Suprapubic skin (tissue), 4 donors: ENCODE data around the gene C16orf89. TPM values are rescaled to one million over a fixed set of nuclear protein-coding genes. Genes with fewer than 3 reads are reported as not detected.

Experiments
- DNase-seq, 2 donors: peaks; one replicate each; pipeline ENCODE4 v3.0.0-alpha.2; 2019; ENCODE audit warnings: low spot score in 2 of 2
- H3K27ac ChIP-seq: fragments of 200-600 bp; sonication (generic); one replicate; pipeline ENCODE4 v1.5.1; 2019
- H3K27me3 ChIP-seq: fragments of 200-600 bp; sonication (generic); one replicate; pipeline ENCODE4 v1.5.1; 2019
- H3K36me3 ChIP-seq: fragments of 200-600 bp; sonication (generic); one replicate; pipeline ENCODE4 v1.5.1; 2019
- H3K4me1 ChIP-seq: fragments of 200-600 bp; sonication (generic); one replicate; pipeline ENCODE4 v1.5.1; 2019
- H3K4me3 ChIP-seq: fragments of 200-600 bp; sonication (generic); one replicate; pipeline ENCODE4 v1.5.1; 2019; ENCODE audit warnings: mild to moderate bottlenecking
- H3K9me3 ChIP-seq: fragments of 200-600 bp; sonication (generic); one replicate; pipeline ENCODE4 v1.5.1; 2019
- EP300 ChIP-seq: sonication (generic); formaldehyde crosslinking; IDR thresholded peaks from one replicate; pipeline ENCODE4 v1.6.1; 2017; ENCODE audit warnings: antibody characterized with exemption
- POLR2A ChIP-seq, 2 donors: fragments of 450-650 bp; IDR thresholded peaks; one replicate each; pipeline ENCODE4 v1.6.1; 2017; ENCODE audit warnings: antibody characterized with exemption in 2 of 2, mild to moderate bottlenecking in 2 of 2, moderate library complexity in 2 of 2
- POLR2AphosphoS5 ChIP-seq, 3 donors: sonication (generic); formaldehyde crosslinking; IDR thresholded peaks; one replicate each; pipeline ENCODE4 v1.6.1; 2017; ENCODE audit warnings: antibody characterized with exemption in 3 of 3
- WGBS: methylation state at CpG from one replicate; pipeline ENCODE4 v1.1.5; 2018; 5-methylcytosine and 5-hydroxymethylcytosine counted together
- total RNA-seq, 4 donors: library from RNA; depleted of rRNA; stranded (reverse); fragments of >200 nt; gene quantifications; one replicate each; pipeline ENCODE4 v1.1.0, GENCODE V29; 2016
- TF ChIP-seq, protein P1 (sequence below), 2 donors: fragments of 200-600 bp in 1 of 2; fragments of 450-650 bp in 1 of 2; sonication (generic) in 1 of 2; IDR thresholded peaks; one replicate each; pipeline ENCODE4 v1.5.1; 2016 to 2019; ENCODE audit warnings: antibody characterized with exemption in 2 of 2, mild to moderate bottlenecking in 1 of 2, moderate library complexity in 1 of 2

Gene C16orf89
- total RNA-seq, 4 donors from 2014 or later = 1.6 TPM; not detected in 3

DNA sequence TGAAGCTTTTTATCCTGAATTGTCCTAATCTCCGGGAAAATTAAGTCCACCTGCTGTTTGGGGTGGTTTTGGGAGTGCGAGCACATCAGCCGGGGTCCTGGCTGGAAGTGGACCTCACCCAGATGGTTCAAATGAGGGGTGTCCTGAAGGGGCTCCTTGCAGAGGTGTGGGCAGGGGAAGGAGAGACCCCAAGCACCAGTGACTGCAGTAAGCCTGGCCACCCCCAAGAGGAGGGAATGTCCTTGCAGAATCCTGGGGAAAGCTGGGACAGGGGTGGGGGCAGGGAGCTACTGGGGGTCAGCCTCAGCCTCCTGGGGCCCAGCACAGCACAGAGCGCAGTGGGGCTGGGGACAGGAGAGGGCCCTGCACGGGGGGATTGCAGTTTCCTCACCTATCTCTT lies 61.4 kb downstream of the C16orf89 start:
- TF ChIP-seq, protein P1, sequence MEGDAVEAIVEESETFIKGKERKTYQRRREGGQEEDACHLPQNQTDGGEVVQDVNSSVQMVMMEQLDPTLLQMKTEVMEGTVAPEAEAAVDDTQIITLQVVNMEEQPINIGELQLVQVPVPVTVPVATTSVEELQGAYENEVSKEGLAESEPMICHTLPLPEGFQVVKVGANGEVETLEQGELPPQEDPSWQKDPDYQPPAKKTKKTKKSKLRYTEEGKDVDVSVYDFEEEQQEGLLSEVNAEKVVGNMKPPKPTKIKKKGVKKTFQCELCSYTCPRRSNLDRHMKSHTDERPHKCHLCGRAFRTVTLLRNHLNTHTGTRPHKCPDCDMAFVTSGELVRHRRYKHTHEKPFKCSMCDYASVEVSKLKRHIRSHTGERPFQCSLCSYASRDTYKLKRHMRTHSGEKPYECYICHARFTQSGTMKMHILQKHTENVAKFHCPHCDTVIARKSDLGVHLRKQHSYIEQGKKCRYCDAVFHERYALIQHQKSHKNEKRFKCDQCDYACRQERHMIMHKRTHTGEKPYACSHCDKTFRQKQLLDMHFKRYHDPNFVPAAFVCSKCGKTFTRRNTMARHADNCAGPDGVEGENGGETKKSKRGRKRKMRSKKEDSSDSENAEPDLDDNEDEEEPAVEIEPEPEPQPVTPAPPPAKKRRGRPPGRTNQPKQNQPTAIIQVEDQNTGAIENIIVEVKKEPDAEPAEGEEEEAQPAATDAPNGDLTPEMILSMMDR (IDR thresholded peaks at IDR 0.05) = no peak
- TF ChIP-seq POLR2A (IDR thresholded peaks at IDR 0.05) (no peak), EP300 (no peak), POLR2AphosphoS5 (IDR thresholded peaks at IDR 0.05) (no peak)
- Histone ChIP-seq H3K4me3 (no peak overlapping the region), H3K27me3 (no peaks in the 10 kb centered on the region), H3K9me3 (no peaks in the 10 kb centered on the region), H3K36me3 (no peaks in the 10 kb centered on the region), H3K27ac (no peak overlapping the region), H3K4me1 (no peaks in the 10 kb centered on the region)
- 62% methylated on average over 5 of the region's 5 CpGs for WGBS
- no peak for DNase-seq

DNA sequence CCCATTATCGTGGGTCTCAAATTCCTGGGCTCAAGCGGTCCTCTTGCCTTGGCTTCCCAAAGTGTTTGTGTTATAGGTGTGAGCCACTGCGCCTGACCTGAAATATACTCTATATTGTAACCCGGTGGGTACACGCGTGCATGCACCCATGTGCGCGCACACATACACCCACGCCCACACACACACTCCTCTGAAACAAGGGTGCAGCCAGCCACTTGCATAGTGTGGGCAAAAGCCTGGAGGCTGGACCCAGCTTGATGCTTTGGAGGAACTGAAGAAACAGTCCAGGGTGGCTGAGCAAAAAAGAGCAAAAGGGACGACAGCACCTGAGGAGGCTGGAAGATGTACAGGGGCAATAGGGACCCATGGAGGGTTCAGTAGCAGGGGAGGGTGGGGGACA lies 61.9 kb downstream of the C16orf89 start:
- H3K4me3 ChIP-seq = no peak overlapping the region
- no peak overlapping the region for H3K27ac ChIP-seq
- DNase-seq = no peak
- no peaks in the 10 kb centered on the region for H3K9me3 ChIP-seq
- TF ChIP-seq POLR2AphosphoS5 (IDR thresholded peaks at IDR 0.05) (no peak), POLR2A (IDR thresholded peaks at IDR 0.05) (no peak), EP300 (no peak)
- TF ChIP-seq, protein P1 (IDR thresholded peaks at IDR 0.05) = no peak
- H3K36me3 ChIP-seq = no peaks in the 10 kb centered on the region
- 91% methylated on average over 10 of the region's 10 CpGs for WGBS
- no peaks in the 10 kb centered on the region for H3K4me1 ChIP-seq
- H3K27me3 ChIP-seq = no peaks in the 10 kb centered on the region

DNA sequence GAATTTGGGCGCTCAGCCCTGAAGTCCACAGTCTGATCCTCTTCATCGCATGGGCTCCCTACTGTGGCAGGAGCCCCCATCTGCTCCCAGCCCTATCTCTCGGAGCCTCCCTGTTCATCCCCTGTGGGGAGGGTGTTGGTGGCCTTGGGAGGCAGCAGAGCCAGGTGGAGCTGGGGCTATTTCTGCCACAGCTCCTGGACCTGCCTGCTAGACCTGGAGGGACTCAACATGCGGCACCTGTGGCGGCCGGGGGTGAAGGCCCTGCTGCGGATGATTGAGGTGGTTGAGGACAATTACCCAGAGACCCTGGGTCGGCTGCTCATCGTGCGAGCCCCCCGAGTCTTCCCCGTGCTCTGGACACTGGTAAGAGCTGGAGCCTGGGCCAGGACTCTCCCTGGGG lies 62.5 kb downstream of the C16orf89 start:
- no peaks in the 10 kb centered on the region for H3K4me1 ChIP-seq
- H3K27ac ChIP-seq = no peak overlapping the region
- 94% methylated on average over 4 of the region's 12 CpGs for WGBS
- H3K4me3 ChIP-seq = no peak overlapping the region
- no peaks in the 10 kb centered on the region for H3K36me3 ChIP-seq
- no peaks in the 10 kb centered on the region for H3K9me3 ChIP-seq
- H3K27me3 ChIP-seq = no peaks in the 10 kb centered on the region
- TF ChIP-seq POLR2AphosphoS5 (IDR thresholded peaks at IDR 0.05) = no peak
- TF ChIP-seq EP300 = no peak
- TF ChIP-seq, protein P1 (IDR thresholded peaks at IDR 0.05) = no peak
- no peak for TF ChIP-seq POLR2A (IDR thresholded peaks at IDR 0.05)
- no peak for DNase-seq

DNA sequence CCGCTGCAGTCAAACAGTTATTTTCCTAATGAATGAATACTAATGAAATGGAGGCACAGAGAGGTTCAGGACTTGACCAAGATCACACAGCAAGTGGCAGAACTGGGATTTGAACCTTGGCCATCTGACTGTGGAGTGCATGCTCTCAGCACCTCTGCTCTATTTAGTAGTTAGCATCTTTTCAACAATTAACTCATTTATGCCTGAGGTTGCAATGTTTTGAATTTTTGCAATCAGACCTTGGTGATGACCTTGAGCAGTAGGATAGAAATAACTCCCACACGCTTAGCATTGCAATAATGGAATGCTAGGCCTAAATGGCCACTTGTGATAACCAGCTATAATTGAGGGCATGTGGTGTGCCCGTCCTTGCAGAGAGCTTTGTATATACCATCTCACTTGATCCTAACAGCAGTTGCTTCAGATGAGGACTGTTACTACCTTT lies 63.0 kb downstream of the C16orf89 start:
- Histone ChIP-seq H3K4me3 (no peak overlapping the region), H3K9me3 (no peaks in the 10 kb centered on the region), H3K4me1 (no peaks in the 10 kb centered on the region), H3K27ac (no peak overlapping the region), H3K27me3 (no peaks in the 10 kb centered on the region), H3K36me3 (no peaks in the 10 kb centered on the region)
- 83% methylated on average over 3 of the region's 3 CpGs for WGBS
- TF ChIP-seq EP300 = no peak
- no peak for TF ChIP-seq POLR2A (IDR thresholded peaks at IDR 0.05)
- no peak for TF ChIP-seq POLR2AphosphoS5 (IDR thresholded peaks at IDR 0.05)
- TF ChIP-seq, protein P1 (IDR thresholded peaks at IDR 0.05) = no peak
- no peak for DNase-seq

DNA sequence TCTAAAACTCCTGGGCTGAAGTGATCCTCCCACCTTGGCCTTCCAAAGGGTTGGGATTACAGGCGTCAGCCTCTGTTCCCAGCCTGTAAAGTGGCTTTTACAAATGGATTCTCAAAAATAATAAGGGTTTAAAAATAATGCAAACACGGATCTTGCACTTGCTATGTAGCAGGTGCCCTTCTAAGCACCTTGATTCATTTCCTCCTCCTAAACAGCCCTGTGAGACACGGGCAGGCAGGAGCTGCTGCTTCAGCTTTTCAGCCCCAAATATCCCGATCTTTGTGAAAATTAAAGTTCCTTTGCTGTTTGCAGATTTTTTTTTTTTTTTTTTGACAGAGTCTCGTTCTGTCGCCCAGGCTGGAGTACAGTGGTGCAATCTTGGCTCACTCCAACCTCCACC lies 63.8 kb downstream of the C16orf89 start:
- Histone ChIP-seq H3K4me3 (no peak overlapping the region), H3K27me3 (no peaks in the 10 kb centered on the region), H3K4me1 (no peaks in the 10 kb centered on the region), H3K9me3 (no peaks in the 10 kb centered on the region), H3K27ac (no peak overlapping the region), H3K36me3 (no peaks in the 10 kb centered on the region)
- TF ChIP-seq, protein P1 (IDR thresholded peaks at IDR 0.05) = no peak
- TF ChIP-seq POLR2AphosphoS5 (IDR thresholded peaks at IDR 0.05) = no peak
- TF ChIP-seq EP300 = no peak
- no peak for TF ChIP-seq POLR2A (IDR thresholded peaks at IDR 0.05)
- WGBS = 73% methylated on average over 6 of the region's 6 CpGs
- no peak for DNase-seq
